Activated naive CD4-positive, alpha-beta T cell treated with anti-CD3 and anti-CD28 coated beads, Interleukin-2, amount 10 ng/mL, durations not matched to agents 7 days and 5 days (primary cell): ENCODE measurements around the gene FAM72D.
"Not testable (repeated sequence)": the region's sequence is repeated elsewhere in the genome, so short reads cannot be mapped to it uniquely, and the experiment has no call there.

Experiments used
- CTCF ChIA-PET: fragments of 350-600 bp; sonication (Branson Sonifier 250); formaldehyde crosslinking; loops from one replicate; lab custom pipeline; 2021; ENCODE audit warnings: antibody characterized with exemption; lab: Charles Lee
- DNase-seq: peaks from one replicate; pipeline ENCODE4 v3.0.0-alpha.2; 2020
- H3K27ac Mint-ChIP-seq: one replicate; pipeline ENCODE4 v1.8.0; 2021; ENCODE audit warnings: mild to moderate bottlenecking, moderate library complexity, mixed read lengths
- H3K27me3 Mint-ChIP-seq: one replicate; pipeline ENCODE4 v1.8.0; 2021; ENCODE audit warnings: mild to moderate bottlenecking, mixed read lengths
- H3K36me3 Mint-ChIP-seq: one replicate; pipeline ENCODE4 v1.8.0; 2021; ENCODE audit warnings: mixed read lengths
- H3K4me1 Mint-ChIP-seq: one replicate; pipeline ENCODE4 v1.8.0; 2021; ENCODE audit warnings: mixed read lengths
- H3K4me3 Mint-ChIP-seq: one replicate; pipeline ENCODE4 v1.8.0; 2021; ENCODE audit warnings: mild to moderate bottlenecking, moderate library complexity, mixed read lengths
- H3K9me3 Mint-ChIP-seq: one replicate; pipeline ENCODE4 v1.8.0; 2021; ENCODE audit warnings: mixed read lengths

The FAM72D gene

DNA sequence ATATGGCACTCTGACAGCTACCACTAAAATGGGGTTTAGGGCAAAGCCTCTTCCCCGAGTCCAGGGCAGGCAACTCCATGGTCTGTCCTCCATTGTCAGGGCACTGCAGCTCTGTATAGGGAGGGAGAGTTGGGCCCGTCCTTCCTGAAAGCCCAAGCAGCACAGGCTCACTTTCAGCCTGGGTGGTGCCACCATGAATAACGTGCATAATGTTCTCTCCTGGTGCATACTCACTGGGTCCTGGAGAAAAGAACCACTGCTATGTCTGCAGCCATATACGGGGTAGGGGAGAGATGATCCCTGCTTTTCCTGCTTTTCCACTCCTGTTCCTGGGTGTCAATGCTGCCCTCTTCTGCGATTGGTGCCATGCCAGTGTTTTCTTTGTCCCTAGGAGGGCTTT, 60.1 kb downstream of the FAM72D start:
- DNase-seq, H3K36me3 Mint-ChIP-seq, CTCF ChIA-PET: not testable (repeated sequence)

DNA sequence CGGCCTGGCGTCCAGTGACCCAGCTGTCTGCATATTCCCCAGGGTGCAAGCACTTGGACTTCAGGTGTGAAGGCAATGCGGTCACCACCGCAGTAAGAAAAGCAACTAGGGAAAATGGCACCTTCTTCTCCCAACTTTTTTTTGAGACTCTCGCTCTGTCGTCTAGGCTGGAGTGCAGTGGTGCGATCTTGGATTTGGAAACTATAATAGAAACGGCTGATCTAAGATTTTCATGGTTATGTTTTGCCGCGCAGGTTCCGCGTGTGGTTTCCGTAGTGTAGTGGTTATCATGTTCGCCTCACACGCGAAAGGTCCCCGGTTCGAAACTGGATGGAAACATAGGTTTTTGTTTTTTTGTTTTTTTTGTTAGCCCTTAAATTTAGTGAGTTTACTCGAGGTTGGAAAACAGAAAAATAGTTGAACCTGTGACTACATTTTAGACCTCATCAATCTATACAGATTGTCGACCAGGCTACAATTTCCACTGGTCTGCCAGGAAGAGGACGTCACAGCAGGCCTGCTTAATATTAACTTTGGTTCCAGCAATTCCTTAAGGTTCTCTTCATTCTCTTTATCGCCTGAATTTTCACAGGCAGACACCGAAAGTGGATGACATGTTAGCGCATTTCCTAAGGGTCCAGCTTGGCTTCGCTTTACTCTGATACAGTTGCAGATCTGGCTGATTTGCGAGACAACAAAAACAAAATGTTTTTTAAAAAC, 61.3 kb downstream of the FAM72D start:
- Mint-ChIP-seq H3K4me3 (peak overlapping the region; percentile 60), H3K27ac (peak overlapping the region; percentile 82)
- H3K27me3 Mint-ChIP-seq, H3K36me3 Mint-ChIP-seq, H3K4me1 Mint-ChIP-seq, H3K9me3 Mint-ChIP-seq, CTCF ChIA-PET: not testable (repeated sequence)
- DNase-seq: peak; percentile 49

More for the DNA sequence above, 60.1 kb downstream of the FAM72D start:
- not testable (repeated sequence) for H3K27ac Mint-ChIP-seq, H3K27me3 Mint-ChIP-seq, H3K4me1 Mint-ChIP-seq, H3K9me3 Mint-ChIP-seq, H3K4me3 Mint-ChIP-seq

DNA sequence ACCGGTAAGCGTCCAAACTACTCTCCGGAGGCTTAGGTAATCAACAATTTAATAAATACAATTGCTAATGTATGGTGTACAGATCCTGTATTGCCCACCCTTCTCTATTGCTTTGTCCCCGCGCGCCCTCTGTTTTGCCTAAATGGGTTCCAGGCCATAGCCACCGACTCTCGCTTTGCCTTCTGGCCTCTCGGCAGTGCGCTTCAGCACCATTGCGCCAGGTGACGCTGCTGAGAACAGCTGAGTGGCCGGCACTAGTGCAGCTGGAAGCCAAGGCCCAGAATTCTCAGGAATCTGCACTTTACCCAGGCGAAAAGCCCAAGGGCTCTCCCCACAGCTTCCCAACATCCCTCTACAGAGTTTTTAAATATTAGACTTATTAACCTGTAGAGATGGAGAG, 61.9 kb downstream of the FAM72D start:
- H3K27ac Mint-ChIP-seq, H3K4me1 Mint-ChIP-seq, H3K9me3 Mint-ChIP-seq, H3K36me3 Mint-ChIP-seq, H3K27me3 Mint-ChIP-seq, DNase-seq, CTCF ChIA-PET, H3K4me3 Mint-ChIP-seq: not testable (repeated sequence)

DNA sequence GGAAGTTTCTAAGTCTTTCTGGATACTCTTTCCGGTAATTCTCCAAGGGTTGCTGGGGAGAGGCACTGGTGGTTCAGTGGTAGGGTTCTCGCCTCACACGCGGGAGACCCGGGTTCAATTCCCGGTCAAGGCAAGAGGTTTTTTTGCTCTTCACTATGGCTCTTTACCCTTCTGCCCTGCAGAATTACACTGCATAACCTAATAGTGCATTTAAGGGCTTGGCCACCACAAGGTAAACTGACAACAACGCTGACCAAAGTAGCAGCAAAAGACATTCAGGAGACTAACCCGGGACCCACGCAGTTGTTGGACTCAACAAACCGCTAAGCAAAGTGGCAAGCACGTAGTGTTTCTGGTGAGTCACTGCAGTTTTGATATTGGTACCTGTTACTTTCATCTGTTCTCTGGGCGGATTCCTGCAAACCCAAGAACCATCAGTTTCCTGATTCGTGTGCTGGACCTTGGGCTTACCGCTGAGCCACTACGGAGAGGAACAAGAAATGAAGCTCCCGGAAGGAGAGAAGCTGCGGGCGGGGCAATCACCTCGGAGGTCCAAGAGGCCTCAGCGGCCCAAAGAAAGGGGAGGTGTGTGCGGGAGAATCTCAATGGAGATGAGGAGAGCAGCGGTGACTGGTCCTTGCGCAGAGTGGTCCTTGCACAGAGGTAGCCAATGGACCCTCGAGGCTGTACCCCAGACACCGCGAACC, 65.4 kb downstream of the FAM72D start:
- H3K4me3 Mint-ChIP-seq, H3K27ac Mint-ChIP-seq, CTCF ChIA-PET, H3K4me1 Mint-ChIP-seq, H3K27me3 Mint-ChIP-seq, DNase-seq, H3K36me3 Mint-ChIP-seq, H3K9me3 Mint-ChIP-seq: not testable (repeated sequence)
